Spleen (tissue), 11 donors: ENCODE results near the gene MAN2A2. TPM values are rescaled to one million over a fixed set of nuclear protein-coding genes. Genes with fewer than 3 reads are reported as not detected.
A peak's percentile ranks its signal among the peaks of the same experiment; 100 is the strongest.

ENCODE experiments used
- DNase-seq: peaks from one replicate; pipeline ENCODE4 v3.0.0-alpha.2; 2020
- H3K27ac ChIP-seq, 8 donors: fragments of 200-600 bp; sonication (generic) in 7 of 8; 1 replicate in 4 of 8; 2 replicates in 4 of 8; pipeline versions ENCODE4 v1.5.0 to v1.8.0; 2016 to 2021; ENCODE audit warnings: inconsistent platforms in 4 of 8, mild to moderate bottlenecking in 4 of 8, moderate library complexity in 1 of 8
- H3K27me3 ChIP-seq, 7 donors: fragments of 200-600 bp; sonication (generic) in 6 of 7; replicated peaks in 1 of 7; 1 replicate in 4 of 7; 2 replicates in 3 of 7; pipeline versions ENCODE4 v1.5.0 to v1.8.0; 2016 to 2021; ENCODE audit warnings: inconsistent platforms in 3 of 7, mild to moderate bottlenecking in 1 of 7
- H3K36me3 ChIP-seq, 6 donors: fragments of 200-600 bp; sonication (generic) in 5 of 6; 1 replicate in 4 of 6; 2 replicates in 2 of 6; pipeline versions ENCODE4 v1.5.0 to v1.8.0; 2016 to 2021; ENCODE audit warnings: inconsistent platforms in 2 of 6
- H3K4me1 ChIP-seq, 6 donors: fragments of 200-600 bp; sonication (generic) in 5 of 6; 1 replicate in 3 of 6; 2 replicates in 3 of 6; pipeline versions ENCODE4 v1.5.0 to v1.8.0; 2016 to 2021; ENCODE audit warnings: inconsistent platforms in 3 of 6
- H3K4me3 ChIP-seq, 8 donors: fragments of 200-600 bp; sonication (generic) in 7 of 8; 1 replicate in 4 of 8; 2 replicates in 4 of 8; pipeline versions ENCODE4 v1.5.0 to v1.8.0; 2016 to 2021; ENCODE audit warnings: inconsistent platforms in 4 of 8, mild to moderate bottlenecking in 4 of 8, moderate library complexity in 2 of 8
- H3K9me3 ChIP-seq, 8 donors: fragments of 200-600 bp; sonication (generic) in 7 of 8; 1 replicate in 4 of 8; 2 replicates in 4 of 8; pipeline versions ENCODE4 v1.5.0 to v1.8.0; 2016 to 2021; ENCODE audit warnings: inconsistent platforms in 4 of 8
- POLR2A ChIP-seq, 3 donors: fragments of 450-650 bp; IDR thresholded peaks; one replicate each; pipeline ENCODE4 v1.5.1; 2017; ENCODE audit warnings: antibody characterized with exemption in 3 of 3, mild to moderate bottlenecking in 1 of 3
- POLR2AphosphoS5 ChIP-seq, 3 donors: sonication (generic); formaldehyde crosslinking; IDR thresholded peaks; one replicate each; pipeline ENCODE4 v1.5.1; 2017; ENCODE audit warnings: antibody characterized with exemption in 3 of 3
- WGBS, 5 donors: extraction: QIAGEN DNeasy Blood & Tissue Kit in 3 of 5; methylation state at CpG; one replicate each; pipeline versions ENCODE4 v1.1.5 to v1.1.7; 2013 to 2018; 5-methylcytosine and 5-hydroxymethylcytosine counted together
- intact Hi-C: fragments of 100-400 bp; cut with DNase I; formaldehyde crosslinking; loops from one replicate; pipeline ENCODE4 v1.15.0; 2023; ENCODE audit warnings: low total_unique reads
- polyA plus RNA-seq, 3 donors: library from polyadenylated mRNA; stranded (reverse); fragments of 200-250 nt; gene quantifications; one replicate each; pipeline ENCODE4 v1.2.1, GENCODE V29; 2013
- total RNA-seq, 7 donors: library from RNA; depleted of rRNA in 3 of 7; stranded (reverse); fragments of >200 nt in 3 of 7; fragmentation: NEBNext Ultra II Directional in 4 of 7; extraction: Animal tissue kit (Norgen Biotek cat#: 25700) in 4 of 7; gene quantifications; one replicate each; pipeline versions ENCODE4 v1.1.0 to v1.2.1, GENCODE V29; 2016 to 2021
- TF ChIP-seq, protein P1 (sequence below), 11 experiments: fragments of 200-600 bp in 7 of 11; fragments of 450-650 bp in 4 of 11; sonication (generic) in 4 of 11; IDR thresholded peaks in 8 of 11; conservative IDR thresholded peaks in 3 of 11; 1 replicate in 7 of 11; 2 replicates in 4 of 11; pipeline versions ENCODE4 v1.4.0 to v1.8.0; 2016 to 2021; ENCODE audit warnings: antibody characterized with exemption in 11 of 11, inconsistent platforms in 4 of 11, mild to moderate bottlenecking in 1 of 11
- donor health status: healthy with polysubstance abuse.
- donor health status: DM: no; HTN: no; CAD: no; lungs with moderate emphysema.
- donor health status: DM: no; HTN: no; CAD: no.
- donor health status: Bipolar disorder and iron deficiency.
- donor health status: healthy.
- donor health status: DM: no; HTN: no; CAD: no.
- donor health status: DM: yes; HTN: yes; CAD: no.

MAN2A2 gene
- total and polyA plus RNA-seq, 10 donors, result 13.7 to 167 (median 110) TPM

DNA sequence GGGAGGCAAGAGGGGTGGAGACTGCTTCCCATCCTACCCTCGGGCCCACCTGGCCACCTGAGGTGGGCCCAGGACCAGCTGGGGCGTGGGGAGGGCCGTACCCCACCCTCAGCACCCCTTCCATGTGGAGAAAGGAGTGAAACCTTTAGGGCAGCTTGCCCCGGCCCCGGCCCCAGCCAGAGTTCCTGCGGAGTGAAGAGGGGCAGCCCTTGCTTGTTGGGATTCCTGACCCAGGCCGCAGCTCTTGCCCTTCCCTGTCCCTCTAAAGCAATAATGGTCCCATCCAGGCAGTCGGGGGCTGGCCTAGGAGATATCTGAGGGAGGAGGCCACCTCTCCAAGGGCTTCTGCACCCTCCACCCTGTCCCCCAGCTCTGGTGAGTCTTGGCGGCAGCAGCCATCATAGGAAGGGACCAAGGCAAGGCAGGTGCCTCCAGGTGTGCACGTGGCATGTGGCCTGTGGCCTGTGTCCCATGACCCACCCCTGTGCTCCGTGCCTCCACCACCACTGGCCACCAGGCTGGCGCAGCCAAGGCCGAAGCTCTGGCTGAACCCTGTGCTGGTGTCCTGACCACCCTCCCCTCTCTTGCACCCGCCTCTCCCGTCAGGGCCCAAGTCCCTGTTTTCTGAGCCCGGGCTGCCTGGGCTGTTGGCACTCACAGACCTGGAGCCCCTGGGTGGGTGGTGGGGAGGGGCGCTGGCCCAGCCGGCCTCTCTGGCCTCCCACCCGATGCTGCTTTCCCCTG lies 21.0 kb upstream of the MAN2A2 start:
- intact Hi-C loops, result loop anchor here (10.0 kb wide), 1 partner anchor 47 kb away; no protein-coding TSS in a partner anchor
- peaks cover 8 to 74% (median 59%) of the 10 kb centered on the region in 6 donors for H3K36me3 ChIP-seq
- peak; percentile 80 for DNase-seq

DNA sequence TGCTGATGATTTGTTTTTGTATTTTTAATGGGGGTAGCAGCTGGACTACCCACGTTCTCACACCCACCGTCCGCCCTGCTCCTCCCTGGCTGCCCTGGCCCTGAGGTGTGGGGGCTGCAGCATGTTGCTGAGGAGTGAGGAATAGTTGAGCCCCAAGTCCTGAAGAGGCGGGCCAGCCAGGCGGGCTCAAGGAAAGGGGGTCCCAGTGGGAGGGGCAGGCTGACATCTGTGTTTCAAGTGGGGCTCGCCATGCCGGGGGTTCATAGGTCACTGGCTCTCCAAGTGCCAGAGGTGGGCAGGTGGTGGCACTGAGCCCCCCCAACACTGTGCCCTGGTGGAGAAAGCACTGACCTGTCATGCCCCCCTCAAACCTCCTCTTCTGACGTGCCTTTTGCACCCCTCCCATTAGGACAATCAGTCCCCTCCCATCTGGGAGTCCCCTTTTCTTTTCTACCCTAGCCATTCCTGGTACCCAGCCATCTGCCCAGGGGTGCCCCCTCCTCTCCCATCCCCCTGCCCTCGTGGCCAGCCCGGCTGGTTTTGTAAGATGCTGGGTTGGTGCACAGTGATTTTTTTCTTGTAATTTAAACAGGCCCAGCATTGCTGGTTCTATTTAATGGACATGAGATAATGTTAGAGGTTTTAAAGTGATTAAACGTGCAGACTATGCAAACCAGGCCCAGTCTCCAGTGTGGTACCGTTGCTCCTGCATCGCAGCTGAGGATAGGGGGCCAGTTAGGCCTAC lies 20.1 kb upstream of the MAN2A2 start:
- peak overlapping the region; percentile 64 to 98 (median 96) for H3K27ac ChIP-seq
- WGBS, 5 donors, result 65 to 82% (median 72%) methylated on average over 12 to 13 of the region's 13 CpGs
- H3K27me3 ChIP-seq, result peaks cover 0 to 7% (median 0%) of the 10 kb centered on the region in 7 donors
- H3K4me1 ChIP-seq, result peaks cover 20 to 58% (median 53%) of the 10 kb centered on the region in 6 donors
- H3K36me3 ChIP-seq, result peaks cover 8 to 74% (median 54%) of the 10 kb centered on the region in 6 donors
- peak; percentile 73 for DNase-seq
- intact Hi-C loops, result loop anchor here (10.0 kb wide), 1 partner anchor 48 kb away; no protein-coding TSS in a partner anchor
- peak overlapping the region in 1 of 8 donors; percentile 80 for H3K4me3 ChIP-seq
- TF ChIP-seq, protein P1, sequence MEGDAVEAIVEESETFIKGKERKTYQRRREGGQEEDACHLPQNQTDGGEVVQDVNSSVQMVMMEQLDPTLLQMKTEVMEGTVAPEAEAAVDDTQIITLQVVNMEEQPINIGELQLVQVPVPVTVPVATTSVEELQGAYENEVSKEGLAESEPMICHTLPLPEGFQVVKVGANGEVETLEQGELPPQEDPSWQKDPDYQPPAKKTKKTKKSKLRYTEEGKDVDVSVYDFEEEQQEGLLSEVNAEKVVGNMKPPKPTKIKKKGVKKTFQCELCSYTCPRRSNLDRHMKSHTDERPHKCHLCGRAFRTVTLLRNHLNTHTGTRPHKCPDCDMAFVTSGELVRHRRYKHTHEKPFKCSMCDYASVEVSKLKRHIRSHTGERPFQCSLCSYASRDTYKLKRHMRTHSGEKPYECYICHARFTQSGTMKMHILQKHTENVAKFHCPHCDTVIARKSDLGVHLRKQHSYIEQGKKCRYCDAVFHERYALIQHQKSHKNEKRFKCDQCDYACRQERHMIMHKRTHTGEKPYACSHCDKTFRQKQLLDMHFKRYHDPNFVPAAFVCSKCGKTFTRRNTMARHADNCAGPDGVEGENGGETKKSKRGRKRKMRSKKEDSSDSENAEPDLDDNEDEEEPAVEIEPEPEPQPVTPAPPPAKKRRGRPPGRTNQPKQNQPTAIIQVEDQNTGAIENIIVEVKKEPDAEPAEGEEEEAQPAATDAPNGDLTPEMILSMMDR (IDR thresholded peaks at IDR 0.05 in 8 of 11, conservative IDR thresholded peaks at IDR 0.05 in 3 of 11), result no peak
- TF ChIP-seq POLR2A (IDR thresholded peaks at IDR 0.05) (no peak), POLR2AphosphoS5 (IDR thresholded peaks at IDR 0.05) (peak in 1 of 3 donors; percentile 33)
- H3K9me3 ChIP-seq, result no peaks in the 10 kb centered on the region

More for the DNA sequence above, 21.0 kb upstream of the MAN2A2 start:
- peaks cover 0 to 7% (median 0%) of the 10 kb centered on the region in 7 donors for H3K27me3 ChIP-seq
- H3K4me3 ChIP-seq, result no peak overlapping the region
- 82 to 94% (median 89%) methylated on average over 11 to 19 of the region's 19 CpGs for WGBS, 5 donors
- TF ChIP-seq POLR2AphosphoS5 (IDR thresholded peaks at IDR 0.05) (peak; percentile 57 to 81 (median 60)), POLR2A (IDR thresholded peaks at IDR 0.05) (no peak)
- TF ChIP-seq, protein P1 (IDR thresholded peaks at IDR 0.05 in 8 of 11, conservative IDR thresholded peaks at IDR 0.05 in 3 of 11), result no peak
- H3K27ac ChIP-seq, result peak overlapping the region in 6 of 8 donors; percentile 13 to 98 (median 97)
- peaks cover 16 to 50% (median 46%) of the 10 kb centered on the region in 6 donors for H3K4me1 ChIP-seq
- H3K9me3 ChIP-seq, result no peaks in the 10 kb centered on the region

DNA sequence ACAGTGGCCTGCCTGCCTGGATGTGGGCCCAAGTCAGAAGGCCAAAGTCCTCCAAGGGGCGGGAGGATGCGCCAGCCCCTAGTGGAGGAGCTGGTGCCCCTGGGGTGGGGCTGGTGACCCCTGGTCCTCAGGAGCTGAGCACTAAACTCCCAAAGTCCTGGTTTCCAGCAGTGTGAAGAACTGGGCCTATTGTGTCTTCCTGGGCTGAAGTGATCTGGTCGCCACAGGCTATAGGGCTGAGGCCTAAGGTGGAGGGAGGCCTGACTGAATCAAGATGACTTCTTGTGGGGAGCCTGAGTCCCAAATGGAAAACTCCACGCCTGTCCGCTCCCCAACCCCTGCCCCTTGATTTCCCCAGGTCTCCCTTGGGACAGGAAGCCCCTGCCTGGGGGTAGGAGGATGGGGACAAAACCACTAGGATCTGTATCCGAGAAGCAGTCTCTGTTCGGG lies 19.6 kb upstream of the MAN2A2 start:
- intact Hi-C loops, result loop anchor here (10.0 kb wide), 1 partner anchor 49 kb away; no protein-coding TSS in a partner anchor
- H3K9me3 ChIP-seq, result no peaks in the 10 kb centered on the region
- H3K27me3 ChIP-seq, result peaks cover 0 to 7% (median 0%) of the 10 kb centered on the region in 7 donors
- H3K36me3 ChIP-seq, result peaks cover 8 to 74% (median 49%) of the 10 kb centered on the region in 6 donors
- H3K4me1 ChIP-seq, result peaks cover 24 to 64% (median 56%) of the 10 kb centered on the region in 6 donors
- DNase-seq, result no peak
- peak overlapping the region; percentile 64 to 98 (median 96) for H3K27ac ChIP-seq
- TF ChIP-seq POLR2AphosphoS5 (IDR thresholded peaks at IDR 0.05) (peak in 1 of 3 donors; percentile 6), POLR2A (IDR thresholded peaks at IDR 0.05) (no peak)
- 44 to 69% (median 50%) methylated on average over 6 to 7 of the region's 7 CpGs for WGBS, 5 donors
- H3K4me3 ChIP-seq, result peak overlapping the region in 7 of 8 donors; percentile 54 to 80 (median 63)

DNA sequence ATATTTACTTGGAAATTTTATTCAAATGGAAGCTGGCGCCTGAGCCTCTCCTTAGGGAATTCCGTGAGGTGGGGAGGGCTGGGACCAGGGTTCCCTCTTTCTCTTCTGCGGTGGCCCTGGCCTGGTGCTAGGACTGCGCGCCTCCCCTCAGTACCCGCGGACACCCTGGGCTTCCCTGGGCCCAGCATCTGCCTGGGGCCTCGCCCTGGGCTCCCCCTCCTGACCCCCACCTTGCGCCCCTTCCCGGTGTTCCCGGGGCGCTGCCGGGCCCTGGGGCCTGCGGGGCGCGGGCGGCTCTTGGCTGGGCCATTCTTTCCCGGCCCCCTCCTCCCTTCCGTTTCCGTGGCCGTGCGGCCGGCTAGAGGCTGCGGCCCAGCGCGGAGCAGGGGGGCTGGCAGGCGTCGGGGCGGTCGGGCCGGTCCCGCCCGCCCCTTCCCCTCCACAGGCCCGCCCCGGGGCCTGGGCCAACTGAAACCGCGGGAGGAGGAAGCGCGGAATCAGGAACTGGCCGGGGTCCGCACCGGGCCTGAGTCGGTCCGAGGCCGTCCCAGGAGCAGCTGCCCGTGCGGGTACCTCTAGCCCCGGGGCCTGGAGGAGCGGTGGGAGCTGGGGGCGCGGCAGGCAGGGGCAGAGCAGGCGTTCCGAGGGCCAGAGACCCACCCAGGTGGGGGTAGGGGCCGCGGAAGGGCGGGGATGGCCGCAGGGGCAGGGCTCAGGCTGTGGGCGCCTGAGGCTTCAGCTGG lies 19.0 kb upstream of the MAN2A2 start, which contains the start of gene FES:
TSS of gene FES (plus strand) at position 529 of the 743 bp plus-strand sequence. CDS start 542 bp downstream, outside the sequence.
- H3K36me3 ChIP-seq, result peaks cover 6 to 74% (median 48%) of the 10 kb centered on the region in 6 donors
- H3K27ac ChIP-seq, result peak within 1 kb of the TSS; percentile 64 to 98 (median 96)
- WGBS, 5 donors, result 2 to 8% (median 6%) methylated on average over 28 to 58 of the region's 58 CpGs
- H3K9me3 ChIP-seq, result no peaks in the 10 kb centered on the region
- TF ChIP-seq, protein P1 (IDR thresholded peaks at IDR 0.05 in 8 of 11, conservative IDR thresholded peaks at IDR 0.05 in 3 of 11), result peak in 1 of 11 experiments; percentile 19
- peak in 2 of 3 donors; percentile 75 to 85 for TF ChIP-seq POLR2A (IDR thresholded peaks at IDR 0.05)
- TF ChIP-seq POLR2AphosphoS5 (IDR thresholded peaks at IDR 0.05), result peak; percentile 85 to 92 (median 92)
- peak within 1 kb of the TSS; percentile 38 to 80 (median 60) for H3K4me3 ChIP-seq
- H3K4me1 ChIP-seq, result peaks cover 27 to 70% (median 61%) of the 10 kb centered on the region in 6 donors
- intact Hi-C loops, result loop anchor here (10.0 kb wide), 1 partner anchor 49 kb away; no protein-coding TSS in a partner anchor
- DNase-seq, result peak; percentile 96
- peaks cover 0 to 7% (median 0%) of the 10 kb centered on the region in 7 donors for H3K27me3 ChIP-seq
